Caco-2 (cell line): ENCODE data around the gene BABAM2. TPM values are rescaled to one million over a fixed set of nuclear protein-coding genes. Genes with fewer than 3 reads are reported as not detected.
A peak's percentile ranks its signal among the peaks of the same experiment; 100 is the strongest.

Source experiments
- BruUV-seq: library from RNA; stranded (reverse); fragments of 400-500 nt; replicated peaks from 2 replicates; lab custom pipeline; 2021; lab: Mats Ljungman, UMichigan
- CTCF ChIA-PET: fragments of 300-600 bp; sonication (Branson Sonifier 250); formaldehyde crosslinking; loops from one replicate; lab custom pipeline; 2022; ENCODE audit warnings: antibody characterized with exemption; lab: Charles Lee
- POLR2A ChIA-PET: fragments of 300-600 bp; sonication (Branson Sonifier 250); formaldehyde crosslinking; loops from one replicate; lab custom pipeline; 2022; ENCODE audit warnings: antibody characterized with exemption; lab: Charles Lee
- DNase-seq, 2 experiments: peaks; one replicate each; pipeline versions ENCODE4 v3.0.0 to v3.0.0-alpha.2; 2020 to 2022
- H3K27me3 ChIP-seq: replicated peaks from 2 replicates; pipeline ENCODE4 v1.6.0; 2011; ENCODE audit warnings: low read length; ENCODE audit not compliant: control insufficient read depth, insufficient read depth
- H3K36me3 ChIP-seq: 2 replicates; pipeline ENCODE4 v1.5.1; 2011; ENCODE audit warnings: low read length; ENCODE audit not compliant: control insufficient read depth, insufficient read depth
- H3K4me1 ChIP-seq: fragments of 250-450 bp; sonication (Bioruptor Pico); 2 replicates; pipeline ENCODE4 v1.5.1; 2020; ENCODE audit warnings: mild to moderate bottlenecking
- H3K4me3 ChIP-seq: 2 replicates; pipeline ENCODE4 v1.5.1; 2011; ENCODE audit warnings: low read depth, mild to moderate bottlenecking, control low read depth, low read length
- H3K9me3 ChIP-seq: fragments of 250-450 bp; sonication (Bioruptor Pico); 2 replicates; pipeline ENCODE4 v1.5.1; 2020; ENCODE audit warnings: mild to moderate bottlenecking, moderate library complexity
- H3K27ac Mint-ChIP-seq: one replicate; pipeline ENCODE4 v1.8.0; 2022; ENCODE audit warnings: mixed read lengths; ENCODE audit not compliant: unreplicated experiment
- H3K27me3 Mint-ChIP-seq: one replicate; pipeline ENCODE4 v1.8.0; 2022; ENCODE audit warnings: mixed read lengths; ENCODE audit not compliant: insufficient read depth, unreplicated experiment
- H3K36me3 Mint-ChIP-seq: one replicate; pipeline ENCODE4 v1.8.0; 2022; ENCODE audit warnings: mild to moderate bottlenecking, mixed read lengths; ENCODE audit not compliant: insufficient read depth, unreplicated experiment
- H3K4me1 Mint-ChIP-seq: one replicate; pipeline ENCODE4 v1.8.0; 2022; ENCODE audit warnings: low read depth, mixed read lengths; ENCODE audit not compliant: unreplicated experiment
- H3K4me3 Mint-ChIP-seq: one replicate; pipeline ENCODE4 v1.8.0; 2022; ENCODE audit warnings: mild to moderate bottlenecking, moderate library complexity, mixed read lengths; ENCODE audit not compliant: unreplicated experiment
- H3K9me3 Mint-ChIP-seq: one replicate; pipeline ENCODE4 v1.8.0; 2022; ENCODE audit warnings: mixed read lengths; ENCODE audit not compliant: unreplicated experiment
- CTCF ChIP-seq, 2 experiments: fragments of 200-600 bp in 1 of 2; IDR thresholded peaks; 1 replicate in 1 of 2; 2 replicates in 1 of 2; pipeline versions ENCODE4 v1.5.1 to v1.8.0; 2011 to 2022; ENCODE audit warnings: antibody characterized with exemption in 1 of 2, control low read depth in 1 of 2, inconsistent platforms in 1 of 2, low read depth in 1 of 2, low read length in 1 of 2, mild to moderate bottlenecking in 1 of 2, moderate library complexity in 1 of 2; ENCODE audit not compliant: insufficient read depth in 1 of 2, severe bottlenecking in 1 of 2, unreplicated experiment in 1 of 2
- intact Hi-C: fragments of 100-400 bp; cut with micrococcal nuclease; formaldehyde crosslinking; loops from one replicate; pipeline ENCODE4 v1.10.0; 2022; ENCODE audit not compliant: unreplicated experiment
- total RNA-seq: library from RNA; stranded (reverse); gene quantifications from 2 replicates; pipeline ENCODE4 v1.2.3, GENCODE V29; 2022

BABAM2 gene
- total RNA-seq, 1 experiment from 2014 or later, result 57.3 TPM

- no peak overlapping the region for H3K4me3 ChIP-seq
- H3K9me3 Mint-ChIP-seq, result no peaks in the 10 kb centered on the region
- no peaks in the 10 kb centered on the region for H3K27me3 ChIP-seq
- ChIA-PET POLR2A (no interaction called here), CTCF (no interaction called here)
- H3K4me1 Mint-ChIP-seq, result no peaks in the 10 kb centered on the region
- no peaks in the 10 kb centered on the region for H3K4me1 ChIP-seq
- H3K36me3 Mint-ChIP-seq, result peaks cover 4% of the 10 kb centered on the region
- no peaks in the 10 kb centered on the region for H3K27me3 Mint-ChIP-seq
- no TSS peak for BruUV-seq
- H3K27ac Mint-ChIP-seq, result no peak overlapping the region
- DNase-seq, result no peak
- H3K9me3 ChIP-seq, result no peaks in the 10 kb centered on the region
- H3K4me3 Mint-ChIP-seq, result no peak overlapping the region
- no peak for TF ChIP-seq CTCF (IDR thresholded peaks at IDR 0.05; ENCODE audit: insufficient read depth in 1 of 2, low read depth in 1 of 2, low read length in 1 of 2, severe bottlenecking in 1 of 2, unreplicated experiment in 1 of 2)
- H3K36me3 ChIP-seq, result no peaks in the 10 kb centered on the region
- intact Hi-C loops, result no loop called here
Measured at GRCh38 chr2:28202719-28203118, 312.2 kb downstream of the BABAM2 start.

- H3K4me3 Mint-ChIP-seq, result no peak overlapping the region
- intact Hi-C loops, result no loop called here
- Histone ChIP-seq H3K36me3 (no peaks in the 10 kb centered on the region), H3K27me3 (no peaks in the 10 kb centered on the region), H3K9me3 (no peaks in the 10 kb centered on the region), H3K4me3 (no peak overlapping the region), H3K4me1 (peaks cover 16% of the 10 kb centered on the region)
- H3K27me3 Mint-ChIP-seq, result no peaks in the 10 kb centered on the region
- ChIA-PET POLR2A (no interaction called here), CTCF (interaction anchor here (0.7 to 1.3 kb wide), 2 partner anchors 89 to 523 kb away, joined by 3 to 4 read pairs; no protein-coding TSS in a partner anchor)
- peaks cover 25% of the 10 kb centered on the region for H3K4me1 Mint-ChIP-seq
- no peak overlapping the region for H3K27ac Mint-ChIP-seq
- no peaks in the 10 kb centered on the region for H3K9me3 Mint-ChIP-seq
- no peak for DNase-seq
- no peaks in the 10 kb centered on the region for H3K36me3 Mint-ChIP-seq
- no peak for TF ChIP-seq CTCF (IDR thresholded peaks at IDR 0.05; ENCODE audit: insufficient read depth in 1 of 2, low read depth in 1 of 2, low read length in 1 of 2, severe bottlenecking in 1 of 2, unreplicated experiment in 1 of 2)
- no TSS peak for BruUV-seq
Measured at GRCh38 chr2:28206762-28207161, 316.2 kb downstream of the BABAM2 start.

GRCh38 chr2:28209261-28209691 lies 318.7 kb downstream of the BABAM2 start:
- Histone ChIP-seq H3K4me1 (peaks cover 16% of the 10 kb centered on the region), H3K27me3 (no peaks in the 10 kb centered on the region), H3K9me3 (no peaks in the 10 kb centered on the region), H3K4me3 (no peak overlapping the region), H3K36me3 (no peaks in the 10 kb centered on the region)
- POLR2A ChIA-PET, result no interaction called here
- H3K4me3 Mint-ChIP-seq, result no peak overlapping the region
- no peaks in the 10 kb centered on the region for H3K9me3 Mint-ChIP-seq
- BruUV-seq, result no TSS peak
- peak overlapping the region; percentile 10 for H3K27ac Mint-ChIP-seq
- H3K4me1 Mint-ChIP-seq, result peaks cover 25% of the 10 kb centered on the region
- DNase-seq, result peak in 1 of 2 experiments; percentile 32
- TF ChIP-seq CTCF (IDR thresholded peaks at IDR 0.05; ENCODE audit: insufficient read depth in 1 of 2, low read depth in 1 of 2, low read length in 1 of 2, severe bottlenecking in 1 of 2, unreplicated experiment in 1 of 2), result no peak
- intact Hi-C loops, result no loop called here
- H3K27me3 Mint-ChIP-seq, result no peaks in the 10 kb centered on the region
- CTCF ChIA-PET, result no interaction called here
- no peaks in the 10 kb centered on the region for H3K36me3 Mint-ChIP-seq
